HS-5 (cell line): ENCODE measurements around the gene SRC.

ENCODE experiments used
- DNase-seq: peaks from one replicate; pipeline ENCODE4 v3.0.0-alpha.2; 2012; ENCODE audit warnings: low read depth

The SRC gene

DNA sequence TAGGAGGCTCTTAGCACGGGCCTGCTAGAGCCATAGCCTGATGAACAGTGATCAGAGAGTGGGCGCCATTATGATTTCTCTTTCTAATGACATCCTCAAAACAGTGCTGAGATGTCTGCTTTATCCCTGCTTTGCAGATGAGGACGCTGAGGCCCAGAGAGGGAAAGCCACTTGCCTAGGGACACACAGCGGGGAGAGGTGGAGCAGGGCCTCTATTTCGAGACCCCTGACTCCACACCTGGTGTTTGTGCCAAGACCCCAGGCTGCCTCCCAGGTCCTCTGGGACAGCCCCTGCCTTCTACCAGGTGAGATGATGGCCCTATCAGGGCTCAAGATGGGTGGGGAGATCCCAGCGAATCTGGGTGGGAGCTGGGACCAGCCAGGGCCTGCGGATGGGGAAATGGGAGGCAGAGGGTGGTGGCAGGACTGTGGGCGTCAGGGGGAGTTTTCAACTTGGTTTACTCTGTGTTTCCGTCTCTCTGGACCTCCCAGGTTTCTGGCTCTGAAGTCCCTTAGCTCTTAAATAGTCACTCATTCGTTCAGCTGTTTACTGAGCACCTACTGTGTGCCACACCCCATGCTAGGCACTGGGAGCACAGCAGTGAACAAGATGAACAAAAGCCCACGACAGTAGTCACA, 36.7 kb downstream of the SRC start:
- DNase-seq, result no peak

DNA sequence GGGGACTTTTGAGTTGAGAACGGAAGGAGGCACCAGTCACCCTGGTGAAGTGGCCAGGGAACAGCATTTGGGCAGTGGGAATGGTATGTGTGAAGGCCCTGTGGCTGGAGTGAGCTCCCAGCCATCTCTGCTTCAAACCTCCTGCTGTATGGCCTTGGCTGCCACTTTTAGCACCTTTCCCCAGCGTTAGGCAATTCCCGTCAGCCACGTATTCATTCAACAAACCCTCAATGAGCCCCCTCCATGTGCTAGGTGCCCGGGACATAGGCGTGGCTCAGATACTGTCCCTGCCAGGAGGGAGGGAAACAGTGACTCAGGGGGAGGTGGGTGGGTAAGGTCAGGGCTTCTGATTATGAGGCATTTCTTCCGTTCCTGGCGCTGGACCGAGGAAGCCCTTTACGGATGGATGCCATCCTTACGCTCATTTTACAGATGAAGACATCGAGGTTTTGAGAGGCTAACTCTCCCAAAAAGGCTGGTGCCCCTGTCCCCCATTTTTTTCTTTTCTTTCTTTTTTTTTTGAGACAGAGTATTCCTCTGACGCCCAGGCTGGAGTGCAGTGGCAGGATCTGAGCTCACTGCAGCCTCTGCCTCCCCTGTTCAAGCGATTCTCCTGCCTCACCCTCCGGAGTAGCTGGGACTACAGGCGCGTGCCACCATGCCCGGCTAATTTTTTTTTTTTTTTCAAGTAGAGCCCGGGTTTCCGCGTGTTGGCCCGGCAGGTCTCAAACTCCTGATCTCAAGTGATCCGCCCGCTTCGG, 37.5 kb downstream of the SRC start:
- DNase-seq, result no peak

DNA sequence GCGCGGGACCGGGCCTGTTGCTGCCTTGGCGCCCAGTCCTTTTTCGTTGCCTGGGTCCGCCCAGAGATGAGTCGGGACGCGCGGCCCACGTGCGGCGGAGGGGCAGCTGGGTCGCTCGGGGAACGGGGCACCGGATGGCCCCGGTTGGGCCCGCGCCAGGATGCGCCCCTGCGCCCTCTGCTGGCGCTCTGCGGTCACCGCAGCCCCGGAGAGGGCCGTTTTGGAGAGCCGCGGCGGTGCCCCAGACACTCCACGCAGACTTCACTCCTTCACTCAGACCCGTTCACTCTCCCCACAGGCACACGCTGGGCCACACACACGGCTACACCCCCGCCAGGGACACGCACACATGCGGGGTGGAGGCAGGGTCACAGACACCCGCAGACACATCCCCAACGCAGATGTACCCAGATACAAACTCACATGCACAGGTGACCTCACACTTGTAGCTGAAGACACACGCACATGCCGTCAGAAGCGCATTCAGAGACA, 38.8 kb downstream of the SRC start:
- DNase-seq, result no peak

DNA sequence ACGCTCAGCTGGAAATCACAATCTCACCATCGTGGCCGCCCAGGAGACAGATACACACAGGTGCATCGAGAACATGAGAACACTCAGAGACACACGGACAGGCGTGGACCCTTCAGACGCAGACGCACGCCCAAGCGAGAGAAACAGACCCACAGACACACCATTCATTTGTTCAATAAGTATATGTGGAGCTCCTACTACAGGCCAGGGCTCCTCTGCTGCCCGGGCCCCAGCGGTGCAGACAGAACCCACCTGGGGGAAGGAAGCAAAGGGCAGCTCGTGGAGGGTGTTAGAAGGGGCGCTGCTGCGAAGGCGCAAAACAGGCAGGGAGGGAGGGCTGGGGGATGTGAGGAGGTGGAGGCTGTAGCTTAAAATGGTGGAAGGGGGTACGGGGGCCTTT, 39.2 kb downstream of the SRC start:
- DNase-seq, result no peak

DNA sequence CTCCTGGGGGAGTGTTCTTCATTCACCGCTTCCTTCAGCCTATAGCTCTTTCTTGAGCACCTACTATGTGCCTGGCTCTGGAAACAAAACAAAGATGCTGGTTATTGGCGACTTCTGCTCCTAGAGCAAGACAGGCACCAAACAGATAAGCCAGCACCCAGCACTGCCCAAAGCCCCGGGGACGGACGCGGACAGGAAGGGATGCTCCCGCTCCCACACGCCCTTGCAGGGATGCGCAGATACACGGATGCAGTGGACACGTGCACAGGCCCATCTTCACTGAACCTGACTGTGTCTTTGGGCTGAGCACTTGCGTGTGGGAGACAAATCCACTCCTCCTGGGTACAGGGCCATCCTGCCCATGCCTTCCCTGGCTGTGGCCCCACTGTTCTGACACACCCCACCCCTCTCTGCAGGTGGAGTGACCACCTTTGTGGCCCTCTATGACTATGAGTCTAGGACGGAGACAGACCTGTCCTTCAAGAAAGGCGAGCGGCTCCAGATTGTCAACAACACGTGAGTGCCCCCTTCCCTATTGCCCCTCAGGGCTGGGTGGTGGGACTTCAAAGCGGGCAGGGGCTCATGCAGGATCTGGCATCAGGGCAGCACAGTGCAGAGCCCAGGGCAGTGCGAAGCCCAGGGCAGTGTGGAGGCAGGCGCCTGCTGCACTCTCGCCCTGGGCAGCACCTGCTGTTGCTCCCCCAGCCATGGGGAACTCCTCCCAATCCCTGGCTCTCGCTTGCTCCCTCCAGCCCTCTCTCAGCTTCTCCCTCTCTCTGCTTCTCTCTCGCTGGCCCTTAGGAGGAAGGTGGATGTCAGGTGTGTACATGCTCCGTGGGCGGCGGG, 39.9 kb downstream of the SRC start:
- DNase-seq, result no peak

DNA sequence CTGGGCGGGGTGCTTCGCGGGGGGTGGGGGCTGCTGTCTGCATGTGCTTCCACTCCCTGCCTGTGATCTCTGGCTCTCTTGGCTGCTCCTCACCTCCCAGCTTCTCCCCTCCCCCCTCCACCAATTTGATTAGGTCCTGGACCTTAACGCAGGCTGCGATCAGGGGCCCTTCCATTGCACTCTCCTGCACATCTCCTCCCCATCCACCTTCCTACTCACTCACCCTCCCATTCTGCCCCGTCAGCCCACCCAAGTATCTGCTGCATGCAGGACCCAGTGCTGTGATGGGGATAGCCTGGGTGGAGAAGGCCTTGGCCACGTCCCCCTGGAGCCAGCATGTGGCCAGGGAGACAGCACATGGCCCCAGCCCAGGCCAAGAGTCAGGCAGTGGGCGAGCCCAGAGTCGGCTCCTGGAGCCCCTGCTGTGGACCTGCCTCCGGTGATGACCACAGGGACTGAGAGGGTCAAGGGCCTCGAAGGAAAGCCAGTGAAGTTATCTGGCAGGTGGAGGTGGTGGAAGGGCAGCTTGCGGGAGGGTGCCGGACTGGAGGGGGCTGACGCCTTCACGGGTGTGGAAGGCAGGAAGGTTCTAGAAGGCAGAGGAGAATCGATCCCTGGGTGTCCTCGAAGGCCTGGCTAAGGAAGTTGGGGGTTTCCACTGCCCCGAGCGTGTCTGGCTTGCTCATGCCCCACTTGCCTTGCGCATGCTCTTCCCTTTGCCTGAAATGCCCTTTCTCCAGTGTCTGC, 40.7 kb downstream of the SRC start:
- no peak for DNase-seq

DNA sequence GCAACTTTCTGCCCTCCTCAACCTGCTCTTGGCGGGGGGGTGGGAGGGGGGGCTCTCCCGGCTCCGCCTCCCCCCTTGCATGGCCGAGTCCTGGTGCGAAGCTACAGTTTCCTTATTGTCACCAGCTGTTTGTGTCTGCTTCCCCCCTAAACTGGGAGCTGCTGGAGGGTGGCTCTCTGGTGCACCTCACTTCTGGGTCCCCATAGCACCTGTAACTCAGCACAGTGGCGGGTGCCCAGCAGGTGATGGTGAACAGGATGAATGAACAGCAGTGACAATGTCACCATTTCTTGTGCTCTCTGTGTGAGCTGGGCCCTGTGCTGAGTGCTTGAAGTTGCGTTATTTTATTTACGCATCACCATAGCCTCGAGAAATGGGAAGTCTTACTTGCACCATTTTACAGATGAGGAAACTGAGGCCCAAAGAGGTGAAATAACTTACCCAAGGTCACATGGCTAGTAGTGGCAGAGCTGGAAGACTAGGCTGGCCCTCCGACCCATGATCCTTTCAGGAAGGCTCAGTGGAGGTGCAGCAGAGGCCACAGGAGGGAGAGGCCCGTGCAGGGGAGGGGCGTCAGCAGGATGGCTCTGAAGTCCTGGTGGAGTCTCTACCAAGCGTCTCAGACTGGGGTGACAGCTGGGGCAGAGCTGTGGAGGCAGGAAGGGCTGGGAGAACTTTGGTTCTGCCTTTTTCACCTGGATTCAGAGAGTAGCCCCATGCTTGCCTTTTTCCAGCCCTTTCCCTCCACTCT, 41.8 kb downstream of the SRC start:
- no peak for DNase-seq

DNA sequence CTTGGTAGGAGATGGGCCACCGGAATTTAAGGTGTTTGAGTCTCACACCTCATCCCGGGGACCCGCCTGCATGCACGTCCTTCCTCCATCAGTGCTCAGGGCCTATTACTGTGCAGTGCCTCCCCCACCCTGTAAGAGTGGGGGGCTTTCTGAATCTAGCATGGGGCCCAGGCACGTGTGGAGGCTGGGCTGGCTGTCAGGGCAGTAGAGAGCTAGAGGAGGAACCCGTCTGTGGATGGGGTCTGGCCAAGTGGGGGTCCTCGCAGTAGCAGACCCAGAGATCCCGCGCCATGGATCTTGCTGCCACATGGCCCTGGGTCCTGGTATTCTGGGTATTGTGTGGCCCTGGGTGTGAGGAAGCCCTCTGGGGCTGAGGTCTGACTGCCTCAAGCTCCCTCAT, 42.9 kb downstream of the SRC start:
- DNase-seq, result no peak

DNA sequence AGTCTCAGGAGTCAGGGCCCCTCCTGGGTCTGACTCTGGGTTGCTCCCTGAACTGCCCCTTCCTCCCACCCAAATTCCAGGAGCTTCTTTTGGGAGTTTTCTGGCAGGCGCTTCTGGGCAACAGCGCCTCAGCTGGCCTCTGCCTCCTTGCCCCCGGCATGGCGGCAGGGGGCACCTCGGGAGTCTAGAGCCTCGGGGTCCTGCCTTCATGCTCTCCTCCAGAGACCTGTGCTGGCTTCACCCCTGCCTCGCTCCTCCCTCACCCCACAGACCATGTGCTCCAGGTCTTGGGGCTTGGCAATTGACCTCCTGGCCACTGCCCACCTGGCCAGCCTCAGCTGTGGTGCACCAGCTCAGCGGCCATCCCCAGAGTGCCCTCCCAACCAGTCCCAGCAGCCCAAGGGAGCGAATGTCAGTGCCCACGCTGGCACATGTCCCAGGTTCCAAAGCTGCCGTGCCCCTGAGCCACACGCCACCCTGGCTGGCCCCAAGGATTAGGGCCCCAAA, 43.4 kb downstream of the SRC start:
- no peak for DNase-seq

DNA sequence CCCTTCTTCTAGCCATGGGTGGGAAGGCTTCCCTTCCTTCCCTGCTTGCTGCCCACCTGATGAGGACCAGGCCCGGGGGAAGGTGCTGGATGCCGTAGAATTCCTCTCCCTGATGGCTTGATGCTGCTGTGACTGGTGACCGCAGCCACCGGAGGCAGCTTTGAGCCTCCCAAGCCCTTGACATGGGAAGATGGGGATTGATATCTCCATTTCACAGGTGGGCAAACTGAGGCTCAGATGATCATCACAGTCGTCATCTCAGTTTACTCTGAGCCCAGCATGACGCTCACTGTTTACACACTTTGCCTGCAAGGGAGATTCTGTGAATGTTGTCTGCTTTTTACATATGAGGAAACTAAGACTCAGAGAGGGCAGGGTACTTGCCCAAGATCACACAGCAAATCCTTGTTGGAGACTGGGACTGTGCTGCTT, 43.9 kb downstream of the SRC start:
- no peak for DNase-seq

DNA sequence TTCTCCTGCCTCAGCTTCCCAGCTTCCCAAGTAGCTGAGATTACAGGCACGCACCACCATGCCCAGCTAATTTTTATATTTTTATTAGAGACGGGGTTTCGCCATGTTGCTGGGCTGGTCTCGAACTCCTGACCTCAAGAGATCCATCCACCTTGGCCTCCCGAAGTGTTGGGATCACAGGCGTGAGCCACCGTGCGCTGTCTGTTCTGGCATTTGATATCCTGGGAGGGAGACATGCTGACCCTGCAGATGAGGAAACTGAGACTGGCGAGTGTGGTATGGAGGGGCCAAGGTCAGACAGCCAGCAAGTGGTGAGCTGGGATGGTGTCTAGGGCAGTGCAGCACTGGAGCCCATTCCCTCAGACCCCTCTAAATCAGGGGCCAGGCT, 44.6 kb downstream of the SRC start:
- no peak for DNase-seq

DNA sequence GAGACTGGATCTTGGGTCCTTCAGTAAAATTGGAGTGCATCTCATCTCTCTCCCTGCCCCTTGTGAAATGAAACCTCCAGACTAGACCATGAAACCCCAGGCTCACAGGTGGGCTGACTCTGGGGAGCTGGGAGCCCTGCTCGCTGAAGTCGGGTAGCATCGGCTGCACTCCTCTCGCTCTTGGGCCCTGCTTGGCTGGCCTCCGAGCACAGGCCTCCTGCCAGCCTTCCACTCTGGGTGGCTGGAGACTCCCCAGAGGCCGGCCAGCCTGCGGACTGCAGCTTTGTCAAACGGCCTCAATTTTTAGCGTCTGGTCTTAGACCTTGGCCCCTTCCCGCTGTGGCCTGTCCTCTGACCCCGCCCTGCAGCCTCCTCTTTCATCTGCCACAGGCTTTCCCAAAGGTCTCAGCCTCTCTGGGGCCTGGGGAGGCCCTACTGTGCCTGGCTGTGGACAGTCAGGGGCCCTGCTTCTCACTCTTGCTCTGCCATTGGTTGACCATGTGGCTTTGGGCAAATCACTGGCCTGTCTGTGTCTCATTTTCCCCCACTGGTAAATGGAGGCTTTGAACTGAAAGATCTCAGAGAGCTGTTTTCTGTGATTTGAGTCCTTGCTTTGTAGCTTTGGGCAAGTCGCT, 45.1 kb downstream of the SRC start:
- no peak for DNase-seq

DNA sequence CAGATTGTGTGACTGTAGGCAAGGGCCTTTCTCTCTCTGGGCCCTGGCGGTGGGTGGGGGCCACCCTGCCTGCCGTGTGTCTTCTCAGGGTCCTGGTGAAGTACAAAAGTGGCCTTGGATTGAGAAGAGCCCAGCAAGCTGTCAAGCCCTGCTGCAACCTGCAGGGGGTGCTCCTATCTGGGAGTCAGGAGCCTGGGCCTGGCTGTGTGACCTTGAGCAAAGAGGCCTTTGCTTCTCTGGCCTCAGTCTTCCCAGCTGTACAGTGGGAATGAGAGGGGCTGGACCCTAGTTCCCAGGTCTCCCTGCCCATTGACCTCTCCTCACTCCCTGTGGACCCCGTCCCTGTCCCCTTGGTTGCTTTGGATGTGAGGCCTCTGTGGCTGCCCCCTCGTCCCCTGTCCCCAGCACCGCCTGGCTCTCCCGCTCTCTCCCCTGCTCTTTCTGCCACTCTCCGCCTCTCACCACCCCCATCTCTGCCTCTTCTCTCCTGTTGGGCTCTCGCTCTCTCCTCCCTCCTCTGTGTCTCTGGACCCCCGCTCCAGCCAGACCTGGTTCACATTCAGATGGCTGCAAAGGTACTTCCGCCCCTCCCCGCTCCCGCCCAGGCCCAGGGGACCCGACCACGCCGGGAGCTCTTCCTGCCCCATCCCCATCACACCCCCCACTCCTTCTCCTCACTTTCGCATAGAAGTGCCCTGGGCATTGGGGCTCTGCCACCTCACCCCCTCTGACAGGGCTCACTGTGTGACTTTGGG, 46.7 kb downstream of the SRC start:
- no peak for DNase-seq

DNA sequence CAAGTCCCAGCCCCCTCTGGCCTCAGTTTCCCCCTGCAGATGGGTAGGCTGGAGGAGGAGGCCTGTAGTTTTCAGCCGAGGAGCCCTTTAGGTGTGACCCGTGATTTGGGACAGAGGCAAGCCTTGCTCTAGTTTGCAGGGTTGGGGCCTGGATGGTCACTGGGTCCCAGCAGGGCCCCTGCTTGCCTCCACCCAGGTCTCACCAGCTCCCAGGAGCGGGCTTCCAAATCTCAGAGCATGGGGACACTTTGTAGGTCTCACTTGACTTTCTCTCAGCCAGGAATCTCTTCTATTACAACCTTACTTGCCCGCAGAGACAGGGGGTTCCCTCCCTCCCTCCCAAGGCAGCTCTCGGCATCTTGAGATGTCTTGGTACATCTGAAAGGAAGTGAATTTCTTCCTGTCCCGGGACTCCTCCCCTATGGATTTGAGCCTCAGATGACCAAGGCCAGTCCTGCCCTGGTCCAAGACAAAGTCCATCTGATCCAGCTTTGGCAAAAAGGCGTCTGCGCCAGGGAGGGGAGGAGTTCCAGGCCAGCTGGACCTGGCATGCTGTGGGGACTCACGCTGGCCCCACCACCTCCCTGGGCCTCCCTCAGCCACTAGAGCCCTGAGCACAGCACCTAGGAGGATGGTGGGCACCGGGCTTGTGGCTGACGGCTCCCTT, 47.4 kb downstream of the SRC start:
- DNase-seq, result no peak

DNA sequence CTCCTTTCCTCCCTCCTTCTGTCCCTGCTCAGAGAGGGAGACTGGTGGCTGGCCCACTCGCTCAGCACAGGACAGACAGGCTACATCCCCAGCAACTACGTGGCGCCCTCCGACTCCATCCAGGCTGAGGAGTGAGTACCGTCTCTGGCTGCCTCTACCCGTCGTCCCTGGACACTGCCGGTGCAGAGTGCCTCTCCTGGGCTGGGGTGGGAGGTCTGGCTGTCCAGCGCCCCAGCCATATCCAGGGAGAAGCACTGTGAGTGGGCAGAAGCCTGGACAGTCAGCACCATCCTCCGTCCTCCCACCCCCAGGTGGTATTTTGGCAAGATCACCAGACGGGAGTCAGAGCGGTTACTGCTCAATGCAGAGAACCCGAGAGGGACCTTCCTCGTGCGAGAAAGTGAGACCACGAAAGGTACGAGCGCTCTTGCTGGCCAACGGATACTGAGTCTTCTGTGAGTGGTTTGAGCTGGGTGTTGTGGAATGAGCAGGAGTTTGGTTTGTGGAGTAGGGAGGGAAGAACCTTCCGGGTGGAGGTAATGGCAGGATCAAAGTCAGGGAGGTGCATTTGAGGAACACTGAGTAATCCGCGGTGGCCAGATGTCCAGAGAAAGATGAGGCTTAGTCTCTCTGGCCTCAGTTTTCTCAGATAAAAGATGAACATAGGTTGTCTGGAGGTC, 48.1 kb downstream of the SRC start:
- no peak for DNase-seq

DNA sequence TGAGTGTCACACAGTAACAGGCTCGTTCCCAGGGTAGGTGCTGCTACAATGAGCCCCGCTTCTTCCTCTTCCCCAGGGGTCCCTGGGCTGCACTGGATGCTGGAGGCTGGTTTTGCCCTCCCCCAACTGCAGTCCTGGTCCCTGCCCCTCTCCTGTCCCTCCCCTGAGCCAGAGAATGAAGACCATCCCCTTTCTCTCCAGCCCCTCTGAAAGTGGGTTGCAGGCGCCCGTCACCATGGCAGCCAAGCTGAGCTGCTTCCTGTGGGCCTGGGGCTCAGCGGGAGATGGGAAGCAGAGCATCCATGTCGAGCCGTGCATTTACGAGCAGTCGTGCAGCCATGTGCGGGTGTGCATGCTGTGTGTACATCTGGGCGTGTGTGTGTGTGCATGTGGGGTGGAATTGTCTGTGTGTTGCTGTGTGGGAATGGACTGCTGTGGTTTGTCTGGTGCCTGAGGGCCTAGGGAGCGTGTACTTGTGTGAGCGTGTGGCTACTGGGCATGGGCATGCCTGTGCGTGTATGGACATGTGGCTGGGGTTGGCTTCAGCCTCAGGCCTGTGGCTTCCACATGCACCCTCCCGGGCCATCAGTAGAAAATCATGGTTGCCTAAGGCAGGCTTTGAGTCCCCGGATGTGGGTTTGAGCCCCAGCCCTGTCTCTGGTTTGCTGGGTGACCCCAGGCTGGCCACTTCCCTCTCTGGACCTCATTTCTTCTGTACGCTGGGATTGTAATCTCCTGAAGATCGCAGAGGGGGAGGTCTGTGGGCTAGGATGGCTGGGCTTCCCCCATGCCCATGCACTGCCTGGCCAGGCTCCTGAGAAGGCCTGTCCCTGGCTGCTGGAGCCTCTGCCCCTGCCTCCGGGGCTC, 48.8 kb downstream of the SRC start:
- DNase-seq, result no peak

DNA sequence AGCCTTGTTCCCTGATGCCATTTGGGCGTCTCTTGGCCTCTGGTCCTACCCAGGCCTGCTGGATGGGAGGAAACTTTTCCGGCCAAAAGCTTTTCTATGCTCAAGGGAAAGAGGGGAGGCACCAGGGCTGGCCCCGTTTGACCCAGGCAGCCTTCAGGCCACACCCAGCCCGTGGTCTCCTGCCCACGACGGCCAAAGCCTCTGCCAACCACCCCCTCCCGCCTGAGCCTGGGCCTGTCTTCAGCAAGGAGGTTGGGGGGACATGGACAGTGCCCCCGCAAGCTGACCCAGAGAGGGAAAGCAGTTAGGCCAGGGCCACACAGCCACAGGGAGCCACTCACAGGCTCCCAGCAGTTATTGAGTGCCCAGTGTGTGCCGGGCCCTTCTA, 49.5 kb downstream of the SRC start:
- DNase-seq, result no peak

DNA sequence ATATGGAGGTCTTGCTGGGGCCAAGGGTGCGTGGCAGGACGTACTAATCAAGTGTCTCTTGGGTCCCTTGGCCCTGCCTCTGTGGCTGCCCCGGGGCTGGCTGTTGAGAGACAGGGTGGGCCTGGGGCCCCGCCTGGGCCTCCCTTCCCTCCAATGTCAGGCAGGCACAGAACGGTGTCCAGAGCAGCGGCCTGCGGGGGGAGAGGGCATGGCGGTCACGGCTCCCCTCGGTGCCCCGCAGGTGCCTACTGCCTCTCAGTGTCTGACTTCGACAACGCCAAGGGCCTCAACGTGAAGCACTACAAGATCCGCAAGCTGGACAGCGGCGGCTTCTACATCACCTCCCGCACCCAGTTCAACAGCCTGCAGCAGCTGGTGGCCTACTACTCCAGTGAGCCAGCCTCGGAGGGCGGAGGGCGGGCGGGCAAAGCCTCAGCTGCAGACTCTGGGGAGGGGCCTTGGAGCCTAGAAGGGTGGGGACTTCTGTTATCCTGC, 50.0 kb downstream of the SRC start:
- DNase-seq, result no peak
